ENCODE data around the gene DROSHA. TPM values are rescaled to one million over a fixed set of nuclear protein-coding genes. Genes with fewer than 3 reads are reported as not detected.

The DROSHA gene
- total RNA-seq, 1 donor from 2014 or later: 41.5 TPM

DNA sequence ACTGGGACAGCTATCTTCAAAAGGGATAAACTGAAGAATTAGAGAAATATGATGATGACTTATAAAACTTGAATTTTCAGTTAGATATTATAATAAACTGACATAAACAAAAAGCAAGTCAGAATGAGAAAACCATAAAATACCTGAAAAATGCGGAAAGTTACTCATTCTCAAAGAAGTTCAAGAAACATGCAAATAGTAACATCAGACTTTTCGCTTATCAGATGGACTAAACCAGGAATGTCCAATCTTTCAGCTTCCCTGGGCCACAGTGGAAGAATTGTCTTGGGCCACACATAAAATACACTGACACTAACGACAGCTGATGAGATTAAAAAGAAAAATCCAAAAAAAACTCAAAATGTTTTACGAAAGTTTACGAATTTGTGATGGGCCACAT, 53.9 kb downstream of the DROSHA start:
- ATAC-seq (no peak), DNase-seq (no peak)
- intact Hi-C loops (cut with micrococcal nuclease): no loop called here

- intact Hi-C loops (cut with micrococcal nuclease): no loop called here
- no peak for DNase-seq
These were observed 54.4 kb downstream of the DROSHA start for GRCh38 chr5:31477516-31477915.

GRCh38 chr5:31476738-31477141, 55.2 kb downstream of the DROSHA start:
- DNase-seq (no peak), ATAC-seq (peak; percentile 53)
- intact Hi-C loops (cut with micrococcal nuclease): no loop called here

More at GRCh38 chr5:31477516-31477915, 54.4 kb downstream of the DROSHA start:
- no peak for ATAC-seq

DNA sequence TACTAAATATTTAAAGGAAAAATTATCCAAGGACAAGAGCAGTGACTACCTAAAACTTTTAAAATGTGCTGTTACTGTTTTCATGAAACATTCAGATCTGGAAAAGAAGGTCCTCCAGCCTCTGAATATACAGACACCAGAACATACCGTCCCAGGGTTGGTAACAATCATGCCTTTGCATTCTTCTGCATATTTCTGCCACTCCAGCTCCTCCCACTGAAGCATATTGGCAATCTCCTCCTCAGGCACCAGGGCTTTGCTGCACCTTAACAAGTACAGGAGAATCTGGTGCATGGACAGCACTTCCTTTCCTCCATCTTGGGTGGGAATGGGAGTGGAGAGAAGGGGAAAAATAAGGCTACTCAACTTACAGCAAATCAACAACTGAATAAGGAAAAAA, 60.0 kb downstream of the DROSHA start:
- intact Hi-C loops (cut with micrococcal nuclease): no loop called here
- no peak for ATAC-seq
- no peak for DNase-seq

DNA sequence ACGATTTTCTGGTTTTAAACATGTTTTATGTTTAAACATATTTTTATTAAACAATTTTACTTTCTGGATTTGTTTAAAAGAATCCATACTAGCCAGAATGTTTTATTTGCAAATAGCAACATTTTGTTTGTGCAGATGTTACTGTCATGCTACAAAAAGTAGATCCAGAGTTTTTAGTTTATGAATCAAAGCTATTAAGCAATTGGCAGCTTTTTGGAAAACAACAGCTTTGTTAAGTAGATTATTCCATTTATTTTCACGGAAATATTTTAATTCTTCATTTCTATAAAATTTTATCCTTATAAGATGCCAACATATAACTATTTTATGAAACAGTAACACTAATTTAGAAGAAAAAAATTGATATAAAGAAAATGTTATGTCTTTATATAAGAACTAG, 60.9 kb downstream of the DROSHA start:
- ATAC-seq: no peak
- no peak for DNase-seq
- intact Hi-C loops (cut with micrococcal nuclease): no loop called here

DNA sequence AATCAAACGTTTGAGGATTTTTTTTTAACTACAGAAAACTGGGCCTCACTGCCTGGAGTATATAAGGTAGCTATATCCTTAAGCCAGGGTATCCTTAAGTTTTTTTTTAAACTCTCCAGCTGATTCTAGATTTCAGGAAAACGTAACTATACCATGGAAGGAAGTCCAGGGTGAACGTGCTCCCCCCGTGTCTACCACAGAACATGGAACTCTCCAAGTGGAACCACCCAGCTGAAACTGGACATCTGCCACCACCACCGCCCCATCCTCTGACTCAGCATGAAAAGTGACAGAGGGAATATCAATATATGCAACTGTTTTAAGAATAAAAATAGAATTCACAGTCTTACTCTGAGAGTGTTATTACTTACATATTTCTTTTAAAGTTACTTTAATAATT, 61.3 kb downstream of the DROSHA start:
- ATAC-seq (peak; percentile 72), DNase-seq (peak; percentile 65)
- intact Hi-C loops (cut with micrococcal nuclease): no loop called here

DNA sequence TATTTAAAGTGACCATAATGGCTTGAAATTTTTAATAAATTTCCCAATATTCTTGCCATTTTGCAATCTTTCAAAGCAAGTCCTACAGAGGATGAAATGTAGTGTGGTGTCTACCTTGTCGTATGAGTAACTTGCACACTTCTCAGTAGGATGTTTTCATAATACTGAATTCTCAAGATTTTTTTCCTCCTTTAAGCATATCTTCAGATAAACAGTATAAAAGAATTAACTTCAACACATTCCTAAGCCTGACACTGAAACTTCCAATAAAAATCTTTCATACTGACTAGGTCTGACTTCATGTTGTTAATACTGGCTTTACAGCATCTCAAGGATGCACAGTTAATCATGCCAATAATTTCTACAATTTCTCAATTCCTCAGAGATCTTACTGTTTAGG, 62.0 kb downstream of the DROSHA start:
- intact Hi-C loops (cut with micrococcal nuclease): no loop called here
- ATAC-seq (no peak), DNase-seq (no peak)

- intact Hi-C loops (cut with micrococcal nuclease): no loop called here
- DNase-seq: no peak
- no peak for ATAC-seq
These were observed 62.4 kb downstream of the DROSHA start for GRCh38 chr5:31469466-31469865.

DNA sequence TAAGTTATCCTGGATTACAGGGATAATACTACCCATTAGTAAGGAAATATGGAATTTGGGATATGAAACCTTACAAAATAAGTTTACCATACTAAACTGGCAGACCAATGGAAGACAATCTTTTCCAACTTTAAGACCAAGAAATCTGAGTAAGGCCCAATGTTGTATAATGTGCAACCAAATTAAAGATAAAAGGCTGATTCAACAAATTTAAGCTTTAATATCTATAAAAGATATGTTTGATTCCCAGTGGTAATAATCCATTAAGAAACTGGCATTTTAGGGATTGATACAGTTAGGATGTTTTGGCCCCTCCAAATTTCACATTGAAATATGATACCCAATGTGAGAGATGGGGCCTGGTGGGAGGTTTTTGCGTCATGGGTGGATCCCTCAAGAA, 66.6 kb downstream of the DROSHA start:
- intact Hi-C loops (cut with micrococcal nuclease): no loop called here
- ATAC-seq: no peak
- no peak for DNase-seq

GRCh38 chr5:31464081-31464480, 67.8 kb downstream of the DROSHA start:
- ATAC-seq (no peak), DNase-seq (no peak)
- intact Hi-C loops (cut with micrococcal nuclease): no loop called here

DNA sequence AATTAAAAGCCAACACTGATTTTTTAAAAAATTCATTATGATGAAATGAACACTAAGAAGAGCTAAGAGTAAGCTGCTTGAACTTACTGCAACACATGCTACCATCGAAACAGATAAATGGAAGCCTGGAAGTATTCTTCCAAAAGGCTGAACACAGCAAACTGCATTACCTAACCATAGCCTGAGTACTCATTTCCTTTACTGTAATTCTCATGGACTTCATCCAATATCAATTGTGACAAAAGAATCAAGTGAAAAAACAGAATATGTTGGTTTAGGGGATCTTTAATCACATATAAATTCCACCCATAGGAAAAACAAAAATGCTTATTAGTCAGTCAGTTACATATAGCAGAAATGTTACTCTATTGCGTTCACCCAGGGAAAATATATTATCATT, 68.5 kb downstream of the DROSHA start:
- DNase-seq: no peak
- intact Hi-C loops (cut with micrococcal nuclease): no loop called here
- ATAC-seq: no peak

DNA sequence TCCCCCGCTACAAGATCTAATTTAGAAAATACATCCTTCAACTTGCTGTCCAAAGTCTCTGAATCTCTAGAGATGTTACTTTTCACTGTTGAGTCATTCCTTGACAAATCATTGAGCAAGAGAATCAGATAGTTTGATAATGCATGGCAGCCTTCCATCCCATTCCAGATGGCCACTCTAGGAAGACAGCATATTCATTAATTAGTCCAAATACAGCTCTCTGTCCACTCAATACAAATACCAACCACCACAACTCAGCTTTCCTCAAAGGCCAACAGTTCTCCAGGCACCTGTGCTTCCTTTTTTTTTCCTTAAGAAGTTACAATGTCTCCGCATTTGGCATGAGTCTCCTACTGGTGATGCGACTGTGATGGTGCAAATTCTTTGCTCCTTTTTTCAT, 72.3 kb downstream of the DROSHA start:
- ATAC-seq (no peak), DNase-seq (no peak)
- intact Hi-C loops (cut with micrococcal nuclease): no loop called here

DNA sequence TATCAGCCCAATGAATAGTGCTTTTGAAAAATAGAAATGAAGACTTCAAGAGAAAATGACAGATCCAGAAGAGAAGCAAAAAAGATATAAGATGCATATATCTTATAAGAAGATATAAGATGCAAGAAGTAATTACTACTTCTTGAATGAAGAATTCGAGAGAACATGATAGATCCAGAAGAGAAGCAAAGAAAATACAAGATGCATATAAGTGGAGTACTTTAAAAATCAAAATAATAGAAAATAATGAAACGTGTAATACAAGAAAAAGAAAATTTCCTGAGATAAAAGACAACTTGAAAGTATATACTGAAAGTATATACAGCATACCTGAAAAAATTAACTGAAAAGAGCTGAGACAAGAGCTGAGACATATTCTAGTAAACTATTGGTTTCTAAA, 76.7 kb downstream of the DROSHA start:
- no peak for ATAC-seq
- intact Hi-C loops (cut with micrococcal nuclease): no loop called here
- DNase-seq: no peak

DNA sequence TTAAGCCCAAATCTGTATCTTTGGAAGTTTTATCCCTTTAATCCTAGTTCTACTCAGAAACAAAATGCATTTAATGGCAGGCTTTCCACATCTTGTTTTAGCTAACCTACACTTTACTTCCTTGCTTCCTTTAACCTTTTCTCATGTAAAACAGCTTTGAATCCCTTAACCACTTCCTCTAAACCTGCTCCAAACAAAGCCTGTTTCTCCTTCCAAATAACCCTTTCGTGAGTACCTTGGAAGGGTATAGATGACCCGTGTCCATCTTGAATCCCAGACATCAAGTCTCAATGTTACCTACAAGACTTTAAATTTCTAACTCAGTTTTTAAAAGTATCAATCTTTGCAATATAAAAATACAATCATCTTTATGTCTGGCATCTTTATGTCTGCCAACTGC, 78.4 kb downstream of the DROSHA start:
- intact Hi-C loops (cut with micrococcal nuclease): no loop called here
- ATAC-seq: no peak
- DNase-seq: no peak

GRCh38 chr5:31452314-31452713, 79.6 kb downstream of the DROSHA start:
- intact Hi-C loops (cut with micrococcal nuclease): no loop called here
- no peak for ATAC-seq
- no peak for DNase-seq

- DNase-seq (no peak), ATAC-seq (no peak)
- intact Hi-C loops (cut with micrococcal nuclease): no loop called here
These were observed 81.9 kb downstream of the DROSHA start for GRCh38 chr5:31449962-31450361.

DNA sequence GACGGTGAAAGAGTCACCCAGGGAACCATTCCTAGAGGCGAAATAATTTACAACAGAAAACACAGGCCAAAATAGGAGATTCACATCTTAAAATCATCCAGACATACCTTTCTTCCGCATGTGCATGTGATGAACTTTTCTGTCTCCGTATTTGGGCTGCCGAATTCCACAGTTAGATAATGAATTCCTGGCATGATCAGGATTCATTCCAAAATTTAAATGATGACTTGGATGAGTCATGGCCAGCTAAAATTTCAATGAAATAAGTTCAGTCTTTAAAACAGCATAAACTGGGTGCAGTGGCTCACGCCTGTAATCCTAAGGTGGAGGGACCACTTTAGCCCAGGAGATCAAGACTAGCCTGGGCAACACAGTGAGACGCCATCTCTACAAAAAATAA, 82.7 kb downstream of the DROSHA start:
- DNase-seq (no peak), ATAC-seq (no peak)
- intact Hi-C loops (cut with micrococcal nuclease): no loop called here

- ATAC-seq (no peak), DNase-seq (no peak)
- intact Hi-C loops (cut with micrococcal nuclease): no loop called here
These were observed 86.8 kb downstream of the DROSHA start for GRCh38 chr5:31445041-31445600.

- no peak for ATAC-seq
- DNase-seq: no peak
- intact Hi-C loops (cut with micrococcal nuclease): no loop called here
These were observed 88.3 kb downstream of the DROSHA start for GRCh38 chr5:31443572-31443971.

- ATAC-seq (no peak), DNase-seq (no peak)
- intact Hi-C loops (cut with micrococcal nuclease): no loop called here
These were observed 89.7 kb downstream of the DROSHA start for GRCh38 chr5:31442058-31442745.

GRCh38 chr5:31436851-31437250, 95.0 kb downstream of the DROSHA start:
- intact Hi-C loops (cut with micrococcal nuclease): no loop called here

More at GRCh38 chr5:31436851-31437250, 95.0 kb downstream of the DROSHA start:
- no peak for DNase-seq
- no peak for ATAC-seq
